Neural cell (in vitro differentiated cells): ENCODE data around the gene ATP6AP1. TPM values are rescaled to one million over a fixed set of nuclear protein-coding genes. Genes with fewer than 3 reads are reported as not detected.
A peak's percentile ranks its signal among the peaks of the same experiment; 100 is the strongest.

Experiments used
- H2AFZ ChIP-seq: fragments of 200-600, 300-800 bp; sonication (generic), shearing (Covaris generic); 2 replicates; pipeline ENCODE4 v1.6.0; 2014; ENCODE audit warnings: low read depth, mild to moderate bottlenecking, antibody characterized with exemption, low read length, moderate library complexity
- H3F3A ChIP-seq: fragments of 200-600 bp; shearing (Covaris generic); 2 replicates; pipeline ENCODE4 v1.6.1; 2016; ENCODE audit warnings: mild to moderate bottlenecking, moderate library complexity, mixed read lengths, antibody characterized with exemption, low read length; ENCODE audit not compliant: insufficient read depth, poor library complexity, severe bottlenecking
- H3K27ac ChIP-seq: fragments of 200-600, 300-800 bp; sonication (generic), shearing (Covaris generic); 2 replicates; pipeline ENCODE4 v1.5.1; 2014; ENCODE audit warnings: mild to moderate bottlenecking, low read length, moderate library complexity
- H3K27me3 ChIP-seq: fragments of 300-800, 200-600 bp; sonication (generic), shearing (Covaris generic); 2 replicates; pipeline ENCODE4 v1.6.0; 2014; ENCODE audit warnings: mild to moderate bottlenecking, low read depth, low read length, moderate library complexity; ENCODE audit not compliant: insufficient read depth
- H3K36me3 ChIP-seq: fragments of 300-800, 200-600 bp; sonication (generic), shearing (Covaris generic); 2 replicates; pipeline ENCODE4 v1.5.1; 2014; ENCODE audit warnings: mild to moderate bottlenecking, antibody characterized with exemption, low read length, moderate library complexity; ENCODE audit not compliant: insufficient read depth
- H3K4me2 ChIP-seq: fragments of 300-800, 200-600 bp; sonication (generic), shearing (Covaris generic); 2 replicates; pipeline ENCODE4 v1.6.0; 2014; ENCODE audit warnings: mild to moderate bottlenecking, low read length
- H3K4me3 ChIP-seq: fragments of 300-800, 200-600 bp; sonication (generic), shearing (Covaris generic); 2 replicates; pipeline ENCODE4 v1.5.1; 2014; ENCODE audit warnings: mild to moderate bottlenecking, low read length, moderate library complexity
- H3K79me2 ChIP-seq: fragments of 200-600 bp; shearing (Covaris generic); replicated peaks from 2 replicates; pipeline ENCODE4 v1.6.0; 2014; ENCODE audit warnings: mild to moderate bottlenecking, low read length, moderate library complexity; ENCODE audit not compliant: insufficient read depth
- H3K9ac ChIP-seq: fragments of 300-800, 200-600 bp; sonication (generic), shearing (Covaris generic); 2 replicates; pipeline ENCODE4 v1.6.1; 2016; ENCODE audit warnings: mild to moderate bottlenecking, low read length, mixed read lengths
- H3K9me2 ChIP-seq: fragments of 200-600 bp; shearing (Covaris generic); 2 replicates; pipeline ENCODE4 v1.6.1; 2016; ENCODE audit warnings: mild to moderate bottlenecking, low read length, mixed read lengths; ENCODE audit not compliant: insufficient read depth
- H3K9me3 ChIP-seq: fragments of 200-600, 300-800 bp; sonication (generic), shearing (Covaris generic); 2 replicates; pipeline ENCODE4 v1.6.1; 2016; ENCODE audit warnings: mild to moderate bottlenecking, mixed run types, low read length, moderate library complexity, mixed read lengths
- H4K20me1 ChIP-seq: fragments of 200-600 bp; shearing (Covaris generic); 2 replicates; pipeline ENCODE4 v1.6.1; 2016; ENCODE audit warnings: mild to moderate bottlenecking, mixed run types; ENCODE audit not compliant: insufficient read depth
- EP300 ChIP-seq: fragments of 450-650 bp; conservative IDR thresholded peaks from 2 replicates; pipeline ENCODE4 v1.6.1; 2014; ENCODE audit warnings: antibody characterized with exemption, mild to moderate bottlenecking, moderate library complexity; ENCODE audit not compliant: poor library complexity, severe bottlenecking
- EZH2 ChIP-seq: fragments of 200-600, 300-800 bp; shearing (Covaris generic), sonication (generic); IDR thresholded peaks from 2 replicates; pipeline ENCODE4 v1.6.1; 2014; ENCODE audit warnings: antibody characterized with exemption, low read length, borderline replicate concordance, mild to moderate bottlenecking; ENCODE audit not compliant: insufficient read depth, poor library complexity, severe bottlenecking
- MXI1 ChIP-seq: fragments of 450-650 bp; conservative IDR thresholded peaks from 2 replicates; pipeline ENCODE4 v1.6.1; 2014; ENCODE audit warnings: antibody characterized with exemption, mild to moderate bottlenecking; ENCODE audit not compliant: poor library complexity, severe bottlenecking
- POLR2AphosphoS5 ChIP-seq: IDR thresholded peaks from 2 replicates; pipeline ENCODE4 v1.6.1; 2012
- RAD21 ChIP-seq: fragments of 450-650 bp; conservative IDR thresholded peaks from 2 replicates; pipeline ENCODE4 v1.6.1; 2014; ENCODE audit warnings: antibody characterized with exemption, mild to moderate bottlenecking, moderate library complexity
- REST ChIP-seq: IDR thresholded peaks from 2 replicates; pipeline ENCODE4 v1.6.1; 2012; ENCODE audit warnings: borderline replicate concordance
- SMC3 ChIP-seq: fragments of 450-650 bp; conservative IDR thresholded peaks from 2 replicates; pipeline ENCODE4 v1.6.1; 2014; ENCODE audit warnings: antibody characterized with exemption, mild to moderate bottlenecking, moderate library complexity; ENCODE audit not compliant: poor library complexity
- TAF1 ChIP-seq: IDR thresholded peaks from 2 replicates; pipeline ENCODE4 v1.6.1; 2012; ENCODE audit warnings: low read depth
- polyA plus RNA-seq: library from polyadenylated mRNA; depleted of rRNA; stranded (reverse); fragments of >200 nt; gene quantifications from 2 replicates; pipeline ENCODE4 v1.2.3, GENCODE V29; 2014
- TF ChIP-seq, protein P1 (sequence below): fragments of 450-650 bp; IDR thresholded peaks from 2 replicates; pipeline ENCODE4 v1.5.1; 2014; ENCODE audit warnings: antibody characterized with exemption, mild to moderate bottlenecking, moderate library complexity; ENCODE audit not compliant: poor library complexity, severe bottlenecking

Gene ATP6AP1
- polyA plus RNA-seq, 1 donor from 2014 or later, result 126 TPM

GRCh38 chrX:154443992-154444754 lies 15.7 kb downstream of the ATP6AP1 start, which contains the start of gene FAM50A:
FAM50A (plus strand) TSS chrX:154444141; CDS start chrX:154444236, 95 bp downstream.
- H4K20me1 ChIP-seq, result no peaks in the 10 kb centered on the region
- no peaks in the 10 kb centered on the region for H3K9me3 ChIP-seq
- H3K27me3 ChIP-seq, result no peaks in the 10 kb centered on the region
- no peaks in the 10 kb centered on the region for H3K9me2 ChIP-seq
- H3K4me3 ChIP-seq, result peak within 1 kb of the TSS; percentile 71
- TF ChIP-seq SMC3, result peak; percentile 31
- TF ChIP-seq EZH2, result no peak
- peak; percentile 43 for TF ChIP-seq POLR2AphosphoS5
- peak; percentile 66 for TF ChIP-seq MXI1
- H3K27ac ChIP-seq, result peak within 1 kb of the TSS; percentile 77
- H3K4me2 ChIP-seq, result peak within 1 kb of the TSS; percentile 6
- H3K79me2 ChIP-seq, result peaks cover 6% of the 10 kb centered on the region
- H2AFZ ChIP-seq, result no peak within 1 kb of the TSS
- H3F3A ChIP-seq, result no peaks in the 10 kb centered on the region
- no peaks in the 10 kb centered on the region for H3K36me3 ChIP-seq
- H3K9ac ChIP-seq, result peak within 1 kb of the TSS; percentile 73

- H3K27ac ChIP-seq, result peak overlapping the region; percentile 57
- H3K9me2 ChIP-seq, result no peaks in the 10 kb centered on the region
- TF ChIP-seq REST (no peak), SMC3 (no peak), RAD21 (no peak), MXI1 (no peak), POLR2AphosphoS5 (no peak), EZH2 (no peak), EP300 (no peak), TAF1 (no peak)
- TF ChIP-seq, protein P1, sequence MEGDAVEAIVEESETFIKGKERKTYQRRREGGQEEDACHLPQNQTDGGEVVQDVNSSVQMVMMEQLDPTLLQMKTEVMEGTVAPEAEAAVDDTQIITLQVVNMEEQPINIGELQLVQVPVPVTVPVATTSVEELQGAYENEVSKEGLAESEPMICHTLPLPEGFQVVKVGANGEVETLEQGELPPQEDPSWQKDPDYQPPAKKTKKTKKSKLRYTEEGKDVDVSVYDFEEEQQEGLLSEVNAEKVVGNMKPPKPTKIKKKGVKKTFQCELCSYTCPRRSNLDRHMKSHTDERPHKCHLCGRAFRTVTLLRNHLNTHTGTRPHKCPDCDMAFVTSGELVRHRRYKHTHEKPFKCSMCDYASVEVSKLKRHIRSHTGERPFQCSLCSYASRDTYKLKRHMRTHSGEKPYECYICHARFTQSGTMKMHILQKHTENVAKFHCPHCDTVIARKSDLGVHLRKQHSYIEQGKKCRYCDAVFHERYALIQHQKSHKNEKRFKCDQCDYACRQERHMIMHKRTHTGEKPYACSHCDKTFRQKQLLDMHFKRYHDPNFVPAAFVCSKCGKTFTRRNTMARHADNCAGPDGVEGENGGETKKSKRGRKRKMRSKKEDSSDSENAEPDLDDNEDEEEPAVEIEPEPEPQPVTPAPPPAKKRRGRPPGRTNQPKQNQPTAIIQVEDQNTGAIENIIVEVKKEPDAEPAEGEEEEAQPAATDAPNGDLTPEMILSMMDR, result no peak
- H3F3A ChIP-seq, result no peaks in the 10 kb centered on the region
- peak overlapping the region; percentile 71 for H3K4me3 ChIP-seq
- H2AFZ ChIP-seq, result no peak overlapping the region
- H3K9me3 ChIP-seq, result no peaks in the 10 kb centered on the region
- no peaks in the 10 kb centered on the region for H4K20me1 ChIP-seq
- no peaks in the 10 kb centered on the region for H3K36me3 ChIP-seq
- peaks cover 4% of the 10 kb centered on the region for H3K79me2 ChIP-seq
- peak overlapping the region; percentile 6 for H3K4me2 ChIP-seq
- H3K27me3 ChIP-seq, result no peaks in the 10 kb centered on the region
- H3K9ac ChIP-seq, result peak overlapping the region; percentile 73
Observed at GRCh38 chrX:154444755-154445246, 16.3 kb downstream of the ATP6AP1 start.
